HG02678 (cell line): Measurements from ENCODE around the gene SLC12A7.

ENCODE experiments used
- ATAC-seq: cut with Tn5 transposase; IDR thresholded peaks from one replicate; pipeline ENCODE4 v1.9.1; 2021; ENCODE audit warnings: mild to moderate bottlenecking, moderate library complexity; ENCODE audit not compliant: unreplicated experiment

Gene SLC12A7

GRCh38 chr5:1039706-1040260 is 72.1 kb downstream of the SLC12A7 start:
- no peak for ATAC-seq

GRCh38 chr5:1039210-1039548 is 72.7 kb downstream of the SLC12A7 start:
- ATAC-seq = no peak

DNA sequence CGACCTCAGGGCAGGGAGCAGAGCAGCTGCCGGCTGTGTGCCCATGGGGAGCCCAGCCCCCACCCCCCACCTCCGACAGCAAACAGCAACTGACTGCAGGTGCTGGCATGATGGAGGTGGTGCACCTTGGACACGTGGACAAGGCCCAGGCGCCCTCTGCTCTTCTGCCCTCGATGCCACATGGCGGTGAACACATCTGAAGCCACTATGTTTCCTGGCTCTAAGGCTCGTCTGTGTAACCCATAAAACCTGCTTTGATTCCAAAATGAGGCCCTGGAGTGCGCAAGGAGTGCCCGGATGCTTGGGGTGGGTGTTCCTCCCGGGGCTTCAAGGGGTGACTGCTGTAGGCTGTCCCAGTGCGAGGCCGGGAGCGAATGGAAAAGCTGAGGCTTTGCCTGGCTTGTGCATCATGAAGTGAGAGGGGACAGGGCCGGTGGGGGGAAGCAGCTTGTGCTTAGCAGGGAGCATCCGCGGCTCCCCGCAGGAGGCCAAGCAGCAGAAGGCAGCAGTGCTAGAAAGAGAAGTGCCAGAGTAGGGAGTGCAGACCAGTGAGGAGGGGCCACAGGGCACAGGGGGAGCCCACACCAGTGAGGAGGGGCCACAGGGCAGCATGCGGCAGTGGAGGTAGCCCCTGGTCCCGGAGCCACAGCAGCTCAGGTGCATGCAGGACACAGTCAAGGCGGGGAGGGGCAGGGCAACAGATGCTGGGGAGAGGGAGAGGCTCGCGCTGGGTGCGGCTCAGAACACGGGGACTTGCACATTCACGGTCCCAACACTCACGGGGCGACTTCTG is 73.2 kb downstream of the SLC12A7 start:
- no peak for ATAC-seq

DNA sequence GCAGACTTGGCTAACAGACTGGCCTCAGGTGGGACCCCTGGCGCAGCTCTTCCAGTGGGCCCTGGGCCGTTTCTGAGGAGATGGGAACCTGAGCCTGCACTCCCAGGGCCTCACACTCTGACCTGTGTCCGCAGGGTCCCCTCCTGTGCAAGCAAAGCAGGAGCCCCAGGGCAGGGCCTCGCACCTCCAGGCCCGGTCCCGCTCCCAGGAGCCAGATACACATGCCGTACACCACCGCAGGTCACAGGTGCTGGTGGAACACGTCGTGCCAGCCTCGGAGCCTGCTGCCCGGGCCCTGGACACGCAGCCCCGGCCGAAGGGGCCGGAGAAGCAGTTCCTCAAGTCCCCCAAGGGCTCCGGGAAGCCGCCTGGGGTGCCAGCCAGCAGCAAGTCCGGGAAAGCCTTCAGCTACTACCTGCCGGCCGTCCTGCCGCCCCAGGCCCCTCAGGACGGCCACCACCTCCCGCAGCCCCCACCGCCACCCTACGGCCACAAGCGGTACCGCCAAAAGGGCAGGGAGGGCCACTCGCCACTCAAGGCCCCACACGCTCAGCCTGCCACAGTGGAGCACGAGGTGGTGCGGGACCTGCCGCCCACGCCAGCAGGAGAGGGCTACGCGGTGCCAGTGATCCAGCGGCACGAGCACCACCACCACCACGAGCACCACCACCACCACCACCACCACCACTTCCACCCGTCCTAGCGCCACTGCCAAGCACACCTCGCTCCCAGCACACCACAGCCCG is 74.0 kb downstream of the SLC12A7 start:
- no peak for ATAC-seq

- no peak for ATAC-seq
These were observed 74.7 kb downstream of the SLC12A7 start for GRCh38 chr5:1037123-1037670.

DNA sequence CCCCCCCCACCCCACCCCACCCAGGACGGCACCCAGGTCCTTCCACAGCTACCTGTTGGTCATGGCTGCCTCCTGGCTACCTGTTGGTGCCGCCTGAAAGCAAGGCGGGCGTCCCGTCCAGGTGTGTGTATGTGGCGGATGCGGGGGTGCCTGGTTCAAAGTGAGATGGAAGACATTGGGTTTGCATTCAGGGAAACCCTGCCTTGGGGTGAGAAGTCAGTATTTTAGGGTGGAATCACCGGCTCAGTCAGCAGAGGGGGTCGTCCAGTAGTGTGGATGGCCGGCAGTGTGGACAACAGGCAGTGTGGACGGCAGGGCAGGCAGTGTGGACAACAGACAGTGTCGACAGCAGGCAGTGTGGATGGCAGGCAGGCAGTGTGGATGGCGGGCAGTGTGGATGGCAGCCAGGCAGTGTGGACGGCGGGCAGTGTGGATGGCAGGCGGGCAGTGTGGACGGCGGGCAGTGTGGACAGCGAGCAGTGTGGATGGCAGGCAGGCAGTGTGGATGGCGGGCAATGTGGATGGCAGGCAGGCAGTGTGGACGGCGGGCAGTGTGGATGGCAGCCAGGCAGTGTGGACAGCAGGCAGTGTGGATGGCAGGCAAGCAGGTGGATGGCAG is 75.2 kb downstream of the SLC12A7 start:
- ATAC-seq = no peak

- ATAC-seq = no peak
These were observed 76.2 kb downstream of the SLC12A7 start for GRCh38 chr5:1035421-1036405.

DNA sequence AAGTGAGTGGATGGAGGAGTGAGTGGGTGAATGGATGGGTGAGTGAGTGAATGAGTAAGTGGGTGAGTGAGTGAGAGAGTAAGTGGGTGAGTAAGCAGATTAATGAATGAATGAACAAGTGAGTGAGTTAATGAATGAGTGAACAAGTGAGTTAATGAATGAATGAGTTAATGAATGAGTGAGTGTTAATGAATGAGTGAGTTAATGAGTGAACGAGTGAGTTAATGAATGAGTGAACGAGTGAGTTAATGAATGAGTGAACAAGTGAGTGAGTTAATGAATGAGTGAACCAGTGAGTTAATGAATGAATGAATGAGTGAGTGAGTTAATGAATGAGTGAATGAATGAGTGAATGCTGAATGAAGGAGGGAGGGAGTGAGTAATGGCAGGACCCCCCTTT is 76.9 kb downstream of the SLC12A7 start:
- no peak for ATAC-seq

- ATAC-seq = no peak
These were observed 77.4 kb downstream of the SLC12A7 start for GRCh38 chr5:1034421-1034905.

DNA sequence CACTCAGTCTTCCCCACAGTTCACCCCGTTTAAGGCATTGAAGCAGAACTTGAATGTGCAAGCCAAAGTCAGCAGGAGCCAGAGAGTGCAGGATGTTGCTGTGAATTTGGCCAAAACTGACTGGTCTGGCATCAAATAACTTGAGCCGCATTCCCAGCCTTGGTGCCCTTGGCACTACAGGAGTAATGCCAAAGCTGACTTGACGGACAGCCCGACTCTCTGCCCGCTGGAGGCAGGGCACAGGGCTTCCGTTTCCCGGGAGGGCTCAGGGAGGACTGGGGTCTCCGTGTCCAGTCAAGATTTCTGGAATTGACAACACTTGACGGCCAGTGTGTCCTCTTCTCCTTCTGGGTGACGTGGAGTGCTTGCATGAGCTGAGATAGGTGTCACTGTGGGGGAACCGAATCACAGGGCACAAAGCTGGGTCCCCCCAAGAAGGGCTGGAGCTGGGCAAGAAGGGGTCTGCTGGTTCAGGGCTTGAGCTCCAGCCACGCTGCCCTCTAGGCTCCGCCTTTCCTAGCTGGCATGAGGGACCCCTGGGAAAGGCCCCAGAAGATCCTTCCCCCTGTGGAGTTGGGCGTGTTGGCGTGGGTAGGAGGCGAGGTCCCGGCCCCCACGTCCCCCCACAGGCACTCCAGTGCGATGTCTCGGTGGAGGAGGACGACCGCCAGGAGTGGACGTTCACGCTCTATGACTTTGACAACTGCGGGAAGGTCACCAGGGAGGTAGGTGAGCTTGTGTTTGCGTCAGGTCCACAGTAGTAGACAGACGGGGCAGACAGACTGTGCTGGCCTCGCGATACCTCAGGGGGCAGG is 78.0 kb downstream of the SLC12A7 start:
- ATAC-seq = no peak

GRCh38 chr5:1033178-1033577 is 78.7 kb downstream of the SLC12A7 start:
- ATAC-seq = no peak

DNA sequence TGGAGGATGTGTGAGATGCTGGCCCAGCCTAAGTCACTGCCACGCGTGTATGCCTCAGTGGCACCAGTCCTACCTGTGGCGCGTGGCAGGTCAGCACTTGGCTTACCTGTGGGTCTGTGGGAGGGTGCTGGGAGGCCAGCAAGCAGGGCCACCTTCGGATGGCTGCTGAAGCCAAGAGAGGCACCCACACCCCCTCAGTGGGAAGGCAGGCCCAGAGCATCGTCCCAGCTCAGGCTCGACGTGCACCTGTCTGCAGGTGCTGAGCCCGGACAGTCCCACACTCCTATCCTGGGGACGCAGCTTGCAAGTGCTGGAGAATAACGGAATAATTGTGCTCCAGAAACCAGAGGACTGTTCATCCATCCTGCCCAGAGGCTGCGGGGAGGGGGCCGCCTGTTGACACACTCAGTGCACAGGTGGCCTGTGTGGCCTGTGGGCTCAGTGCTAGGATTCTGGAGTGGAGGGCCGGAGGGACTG is 79.3 kb downstream of the SLC12A7 start:
- no peak for ATAC-seq

GRCh38 chr5:1032011-1032410 is 79.9 kb downstream of the SLC12A7 start:
- ATAC-seq = no peak

DNA sequence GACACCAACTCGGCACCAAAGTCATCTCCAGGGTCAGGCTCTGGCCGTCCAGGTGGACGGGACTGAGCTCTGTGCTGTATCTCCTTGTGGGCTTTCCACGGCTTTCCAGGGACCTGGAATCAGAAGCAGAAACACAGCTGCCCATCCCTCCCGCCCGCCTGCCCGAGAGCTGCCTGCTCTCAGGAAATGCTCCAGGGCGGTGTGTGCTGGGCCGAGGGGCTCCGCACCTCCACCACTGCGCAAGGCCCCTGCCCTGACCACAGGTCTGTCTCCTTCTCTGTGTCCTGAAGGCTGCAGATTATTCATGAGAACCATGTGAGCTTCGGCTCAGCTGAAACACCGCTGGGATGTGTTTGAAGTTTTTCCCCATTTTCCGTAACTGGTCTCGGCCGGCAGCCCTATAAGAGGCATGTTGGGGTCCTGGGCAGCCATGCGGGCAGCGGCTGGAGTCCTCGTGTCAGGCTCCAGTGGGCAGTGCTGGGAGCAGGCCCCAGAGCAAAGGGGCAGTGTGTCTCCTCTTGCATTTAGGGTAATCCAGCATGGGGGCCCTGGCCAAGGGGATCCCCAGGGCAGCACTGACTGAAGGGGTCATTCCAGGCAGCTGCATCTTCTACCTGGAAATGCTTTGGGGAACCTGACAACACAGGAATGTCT is 80.4 kb downstream of the SLC12A7 start:
- no peak for ATAC-seq

GRCh38 chr5:1030801-1031271 is 81.0 kb downstream of the SLC12A7 start:
- ATAC-seq = no peak

DNA sequence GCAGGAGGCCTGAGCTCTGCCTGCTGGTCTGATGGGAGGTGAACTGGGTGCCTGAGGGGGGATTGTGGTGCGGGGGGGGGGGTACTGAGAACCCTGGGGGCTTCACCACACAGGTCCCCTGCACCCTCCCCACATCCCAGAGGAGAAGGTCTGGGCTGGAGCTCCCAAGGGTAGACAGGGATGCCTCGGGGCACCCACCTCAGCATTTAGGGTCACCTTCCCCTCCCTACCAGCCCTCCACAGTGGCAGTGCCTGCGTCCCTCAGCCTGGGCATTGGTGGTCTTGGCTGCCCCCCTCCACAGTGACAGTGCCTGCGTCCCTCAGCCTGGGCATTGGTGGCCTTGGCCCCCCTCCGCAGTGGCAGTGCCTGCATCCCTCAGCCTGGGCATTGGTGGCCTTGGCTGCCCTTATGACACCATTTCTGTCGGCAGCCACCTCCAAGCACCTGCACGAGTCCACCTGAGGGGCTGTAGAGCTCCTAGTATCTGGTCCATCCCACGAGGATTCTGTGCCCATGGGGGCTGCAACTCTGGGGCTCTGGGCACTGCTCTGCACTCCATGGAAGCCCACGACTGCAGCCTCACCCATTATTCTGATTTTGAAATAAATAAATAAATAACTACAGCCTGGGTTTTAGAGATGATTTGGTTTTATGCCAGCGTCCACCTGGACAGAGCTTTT is 81.8 kb downstream of the SLC12A7 start:
- ATAC-seq = no peak

GRCh38 chr5:1029282-1029944 is 82.5 kb downstream of the SLC12A7 start:
- no peak for ATAC-seq
